Measurements from ENCODE around the gene GNB5. TPM values are rescaled to one million over a fixed set of nuclear protein-coding genes. Genes with fewer than 3 reads are reported as not detected.
A peak's percentile ranks its signal among the peaks of the same experiment; 100 is the strongest.

GNB5 gene
- total and polyA plus RNA-seq, 2 of the 13 experiments (the other 11 are each of a cell fraction or from before 2014, with no cell fraction given), result 13.7 to 14.4 TPM

GRCh38 chr15:52234596-52235541, 43.7 kb upstream of the GNB5 start:
- POLR2A ChIA-PET, result no interaction called here
- no peak for FAIRE-seq

More at GRCh38 chr15:52234596-52235541, 43.7 kb upstream of the GNB5 start:
- Histone ChIP-seq H3K4me2 (ENCODE audit: low read depth, low read length) (no peak overlapping the region), H3K4me1 (ENCODE audit: insufficient read depth, low read length) (no peaks in the 10 kb centered on the region), H3K4me3 (replicated peaks in 1 of 3; ENCODE audit: insufficient read depth in 1 of 3, low read depth in 2 of 3, low read length in 3 of 3) (no peak overlapping the region), H4K20me1 (ENCODE audit: insufficient read depth, low read length) (no peaks in the 10 kb centered on the region), H3K36me3 (replicated peaks in 1 of 2; ENCODE audit: control insufficient read depth in 1 of 2, insufficient read depth in 2 of 2, low read length in 2 of 2) (peaks cover 16 to 58% of the 10 kb centered on the region in 2 experiments), H3K27me3 (ENCODE audit: control insufficient read depth in 1 of 2, insufficient read depth in 2 of 2, low read length in 2 of 2) (no peaks in the 10 kb centered on the region), H2AFZ (ENCODE audit: low read length) (no peak overlapping the region), H3K9ac (ENCODE audit: insufficient read depth, low read depth, low read length) (no peak overlapping the region), H3K27ac (ENCODE audit: extremely low read length, insufficient read depth, low read length) (no peak overlapping the region), H3K79me2 (ENCODE audit: insufficient read depth, low read length) (no peaks in the 10 kb centered on the region), H3K9me3 (ENCODE audit: low read length) (no peaks in the 10 kb centered on the region)
- in situ Hi-C loops (cut with HindIII; ENCODE audit: extremely low pct_ligation_motif_present, low pct_unique_long_range_greater_than_20kb) (no loop called here), intact Hi-C loops (cut with micrococcal nuclease; ENCODE audit: unreplicated experiment) (no loop called here)
- TF ChIP-seq AFF4 (CRISPR knock-in tag; IDR thresholded peaks at IDR 0.05), result no peak
- TF ChIP-seq RBM22 (optimal IDR thresholded peaks at IDR 0.05; ENCODE audit: low read length), result peak; percentile 20
- no TSS peak for BruUV-seq (replicated peaks)
- ATAC-seq (no peak), DNase-seq (ENCODE audit: low spot score) (no peak)
- WGBS (ENCODE audit: low lambda C conversion rate), result 81% methylated on average over 15 of the region's 17 CpGs
- CTCF ChIA-PET (ENCODE audit: low intra/inter-chr PET ratio, low total read pairs), result no interaction called here

All from HepG2 (cell line).